HG02642 (cell line): ENCODE measurements around the gene TIMM21.

Source experiments
- ATAC-seq: cut with Tn5 transposase; IDR thresholded peaks from one replicate; pipeline ENCODE4 v1.9.1; 2021; ENCODE audit warnings: mild to moderate bottlenecking; ENCODE audit not compliant: unreplicated experiment, poor library complexity

The TIMM21 gene

DNA sequence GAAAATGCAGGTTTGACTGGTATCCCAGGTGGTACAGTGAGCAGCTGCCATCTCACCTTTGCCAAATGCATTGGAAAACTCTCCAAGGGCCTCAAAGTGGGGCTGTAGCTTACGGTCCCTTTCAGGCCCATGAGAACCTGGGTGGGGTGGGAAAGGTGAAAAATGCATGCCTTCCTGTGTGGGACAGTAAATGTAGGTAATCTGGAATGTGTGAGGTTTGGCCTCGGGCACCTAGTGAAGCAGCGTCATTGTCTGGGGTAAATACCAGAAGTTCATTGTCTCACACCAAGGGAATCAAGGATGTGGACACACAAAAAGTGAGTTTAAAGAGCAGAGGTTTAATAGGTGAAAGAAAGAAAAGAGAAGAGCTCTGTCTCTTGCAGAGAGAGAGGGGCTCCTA, 36.6 kb downstream of the TIMM21 start:
- no peak for ATAC-seq

DNA sequence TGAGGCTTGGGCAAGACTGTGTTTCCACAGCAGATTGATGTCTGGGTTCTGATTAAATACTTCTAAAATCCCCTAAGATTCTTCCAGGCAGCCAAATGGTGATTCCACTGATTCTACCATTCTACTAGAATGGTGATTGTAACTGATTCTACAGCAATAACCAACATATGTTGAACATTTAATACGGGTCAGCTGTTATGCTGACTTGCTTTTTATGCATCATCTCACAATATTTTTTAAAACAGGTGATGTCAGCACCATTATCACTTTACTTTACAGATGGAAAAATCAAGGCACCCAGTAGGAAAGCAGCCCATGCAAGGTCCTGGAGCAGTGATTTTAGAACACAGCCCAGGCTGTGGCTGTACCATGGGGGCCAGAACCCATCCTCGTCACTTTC, 37.5 kb downstream of the TIMM21 start:
- no peak for ATAC-seq

DNA sequence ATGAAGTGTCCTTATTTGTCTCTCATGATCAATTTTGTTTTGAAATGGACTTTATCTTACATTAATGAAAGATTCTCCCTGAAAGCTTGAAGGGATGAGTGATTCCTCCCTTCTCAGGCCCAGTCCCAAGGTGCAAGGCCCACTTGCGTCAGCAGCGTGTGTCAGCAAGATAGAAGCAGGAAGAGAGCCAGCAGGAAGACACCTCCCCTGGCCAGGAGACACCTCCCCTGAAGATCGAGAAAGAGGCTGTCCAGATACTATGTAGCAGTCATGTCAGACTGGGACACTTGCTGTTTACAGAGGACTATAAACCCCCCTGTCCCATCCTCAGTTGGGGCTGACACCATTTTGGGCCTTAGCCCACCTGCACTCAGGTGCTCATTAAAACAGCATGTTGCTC, 38.3 kb downstream of the TIMM21 start:
- no peak for ATAC-seq

GRCh38 chr18:74190086-74190485, 41.8 kb downstream of the TIMM21 start:
- no peak for ATAC-seq

GRCh38 chr18:74191577-74191976, 43.3 kb downstream of the TIMM21 start:
- no peak for ATAC-seq

- ATAC-seq: no peak
Observed at GRCh38 chr18:74194691-74195090, 46.4 kb downstream of the TIMM21 start.

GRCh38 chr18:74196220-74197119, 48.1 kb downstream of the TIMM21 start:
- ATAC-seq: peak; percentile 81

DNA sequence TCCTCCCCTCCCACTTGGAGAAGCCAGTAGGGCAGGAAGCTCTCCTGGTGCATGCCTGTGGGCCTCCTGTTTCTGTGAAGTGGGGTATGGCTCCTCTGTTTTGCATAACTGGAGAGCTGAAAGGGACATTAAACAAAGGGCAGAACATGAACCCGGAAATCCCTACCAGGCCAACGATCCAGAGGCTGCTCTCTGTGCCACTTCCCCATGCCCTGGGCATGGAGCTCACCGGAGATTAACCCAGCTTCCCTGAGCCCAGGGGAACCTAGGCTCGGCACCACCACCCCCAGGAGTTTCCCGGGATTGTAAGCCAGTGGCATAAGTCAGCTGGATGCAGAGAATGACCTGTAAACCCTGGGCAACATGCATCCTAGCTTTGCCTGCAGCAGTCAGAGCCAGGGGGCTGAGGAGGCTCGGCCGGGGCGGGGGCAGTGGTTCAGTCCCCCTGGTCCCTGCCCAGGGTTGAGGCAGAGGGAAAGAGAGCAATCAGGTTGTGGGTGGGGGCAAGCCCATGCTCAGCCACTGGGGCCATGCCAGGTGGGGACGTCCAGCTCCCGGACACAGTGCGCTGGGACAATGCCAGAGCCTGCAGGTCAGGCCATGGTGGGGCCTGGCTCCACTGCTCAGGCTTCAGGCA, 49.5 kb downstream of the TIMM21 start:
- ATAC-seq: no peak

GRCh38 chr18:74198453-74198852, 50.1 kb downstream of the TIMM21 start:
- no peak for ATAC-seq

- no peak for ATAC-seq
Observed at GRCh38 chr18:74200780-74201179, 52.5 kb downstream of the TIMM21 start.

DNA sequence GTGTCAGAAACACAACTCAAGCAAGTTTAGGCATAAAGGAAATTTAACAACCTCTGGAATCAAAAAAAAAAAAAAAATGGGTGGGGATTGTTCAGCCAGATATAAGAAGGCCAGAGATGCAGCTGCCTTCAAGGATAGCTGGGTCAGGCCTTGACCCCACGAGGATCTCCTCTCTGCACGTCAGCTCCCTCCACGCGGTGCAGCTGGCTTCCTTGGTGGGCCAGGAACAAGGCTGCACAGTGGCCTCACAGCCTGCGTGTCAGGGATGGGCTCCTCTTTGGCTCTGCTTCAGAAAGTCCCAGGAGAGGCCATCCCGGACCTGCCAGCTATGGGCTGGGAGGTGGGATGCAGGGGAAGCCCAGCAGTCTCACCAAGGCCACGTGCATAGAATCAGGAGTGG, 55.5 kb downstream of the TIMM21 start:
- no peak for ATAC-seq

GRCh38 chr18:74204526-74205152, 56.3 kb downstream of the TIMM21 start:
- no peak for ATAC-seq
